ENCODE measurements around the gene LRRC8B. TPM values are rescaled to one million over a fixed set of nuclear protein-coding genes. Genes with fewer than 3 reads are reported as not detected.
"Not testable (repeated sequence)": the region's sequence is repeated elsewhere in the genome, so short reads cannot be mapped to it uniquely, and the experiment has no call there.

The LRRC8B gene
- total and polyA plus RNA-seq, 2 of the 13 experiments (the other 11 are each of a cell fraction or from before 2014, with no cell fraction given), result 4.9 to 7.6 TPM

DNA sequence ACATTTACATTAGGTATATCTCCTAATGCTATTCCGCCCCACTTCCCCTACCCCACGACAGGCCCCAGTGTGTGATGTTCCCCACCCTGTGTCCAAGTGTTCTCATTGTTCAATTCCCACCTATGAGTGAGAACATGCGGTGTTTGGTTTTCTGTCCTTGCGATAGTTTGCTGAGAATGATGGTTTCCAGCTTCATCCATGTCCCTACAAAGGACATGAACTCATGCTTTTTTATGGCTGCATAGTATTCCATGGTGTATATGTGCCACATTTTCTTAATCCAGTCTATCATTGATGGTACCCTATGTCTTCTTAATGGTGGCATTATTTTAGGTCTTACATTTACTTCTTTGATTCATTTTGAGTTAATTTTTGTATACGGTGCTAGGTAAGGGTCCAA, 14.6 kb upstream of the LRRC8B start:
- H3K36me3 ChIP-seq (replicated peaks in 1 of 2; ENCODE audit: control insufficient read depth in 1 of 2, insufficient read depth in 2 of 2, low read length in 2 of 2); BruUV-seq (replicated peaks); H3K27ac ChIP-seq (ENCODE audit: extremely low read length, insufficient read depth, low read length); H3K9ac ChIP-seq (ENCODE audit: insufficient read depth, low read depth, low read length); H3K4me1 ChIP-seq (ENCODE audit: insufficient read depth, low read length); H3K9me3 ChIP-seq (ENCODE audit: low read length); H2AFZ ChIP-seq (ENCODE audit: low read length); FAIRE-seq; CTCF ChIA-PET (ENCODE audit: low intra/inter-chr PET ratio, low total read pairs); intact Hi-C loops (cut with micrococcal nuclease; ENCODE audit: unreplicated experiment); POLR2A ChIA-PET; H3K4me2 ChIP-seq (ENCODE audit: low read depth, low read length); H4K20me1 ChIP-seq (ENCODE audit: insufficient read depth, low read length); H3K79me2 ChIP-seq (ENCODE audit: insufficient read depth, low read length); DNase-seq (ENCODE audit: low spot score); H3K4me3 ChIP-seq (replicated peaks in 1 of 3; ENCODE audit: insufficient read depth in 1 of 3, low read depth in 2 of 3, low read length in 3 of 3); ATAC-seq; H3K27me3 ChIP-seq (ENCODE audit: control insufficient read depth in 1 of 2, insufficient read depth in 2 of 2, low read length in 2 of 2): not testable (repeated sequence)
- WGBS (ENCODE audit: low lambda C conversion rate), result 61% methylated on average over 5 of the region's 5 CpGs
- in situ Hi-C loops (cut with HindIII; ENCODE audit: extremely low pct_ligation_motif_present, low pct_unique_long_range_greater_than_20kb), result loop anchor here (10.0 kb wide), 1 partner anchor 95 kb away; no protein-coding TSS in a partner anchor

- FAIRE-seq (no peak), DNase-seq (ENCODE audit: low spot score) (no peak), ATAC-seq (no peak)
- H3K27me3 ChIP-seq (ENCODE audit: control insufficient read depth in 1 of 2, insufficient read depth in 2 of 2, low read length in 2 of 2), result no peaks in the 10 kb centered on the region
- 0% methylated on average over 1 of the region's 1 CpG for WGBS (ENCODE audit: low lambda C conversion rate)
- H3K36me3 ChIP-seq (replicated peaks in 1 of 2; ENCODE audit: control insufficient read depth in 1 of 2, insufficient read depth in 2 of 2, low read length in 2 of 2), result no peaks in the 10 kb centered on the region
- intact Hi-C loops (cut with micrococcal nuclease; ENCODE audit: unreplicated experiment) (no loop called here), in situ Hi-C loops (cut with HindIII; ENCODE audit: extremely low pct_ligation_motif_present, low pct_unique_long_range_greater_than_20kb) (loop anchor here (10.0 kb wide), 1 partner anchor 92 kb away; no protein-coding TSS in a partner anchor)
- ChIA-PET POLR2A (no interaction called here), CTCF (ENCODE audit: low intra/inter-chr PET ratio, low total read pairs) (no interaction called here)
- H3K9me3 ChIP-seq (ENCODE audit: low read length), result no peaks in the 10 kb centered on the region
- BruUV-seq (replicated peaks), result no TSS peak
- H3K9ac ChIP-seq (ENCODE audit: insufficient read depth, low read depth, low read length), result no peak overlapping the region
- no peak overlapping the region for H3K4me2 ChIP-seq (ENCODE audit: low read depth, low read length)
- H2AFZ ChIP-seq (ENCODE audit: low read length), result no peak overlapping the region
- no peak overlapping the region for H3K4me3 ChIP-seq (replicated peaks in 1 of 3; ENCODE audit: insufficient read depth in 1 of 3, low read depth in 2 of 3, low read length in 3 of 3)
- H3K27ac ChIP-seq (ENCODE audit: extremely low read length, insufficient read depth, low read length), result no peak overlapping the region
- no peaks in the 10 kb centered on the region for H3K79me2 ChIP-seq (ENCODE audit: insufficient read depth, low read length)
- 0 out of 2 replicates have a peak, but pooled peaks cover 4% of the 10 kb centered on the region for H3K4me1 ChIP-seq (ENCODE audit: insufficient read depth, low read length)
- no peaks in the 10 kb centered on the region for H4K20me1 ChIP-seq (ENCODE audit: insufficient read depth, low read length)
- TF ChIP-seq ZIK1 (CRISPR knock-in tag; IDR thresholded peaks at IDR 0.05; ENCODE audit: borderline replicate concordance, low read depth) (no peak), SNRNP70 (IDR thresholded peaks at IDR 0.05; ENCODE audit: low read depth, low read length) (no peak), KDM4B (CRISPR knock-in tag; IDR thresholded peaks at IDR 0.05) (no peak), ATF7 (IDR thresholded peaks at IDR 0.05) (no peak), ATF7 (CRISPR knock-in tag; IDR thresholded peaks at IDR 0.05) (no peak), NFE2 (CRISPR knock-in tag; IDR thresholded peaks at IDR 0.05) (no peak), MAFF (IDR thresholded peaks at IDR 0.05; ENCODE audit: low read depth, low read length) (no peak), SOX5 (CRISPR knock-in tag; IDR thresholded peaks at IDR 0.05; ENCODE audit: borderline replicate concordance) (no peak), HNF4G (IDR thresholded peaks at IDR 0.05; ENCODE audit: borderline replicate concordance, low read depth, low read length) (no peak), HNF4G (CRISPR knock-in tag; IDR thresholded peaks at IDR 0.05; ENCODE audit: borderline replicate concordance, low read depth) (no peak)
- TF ChIP-seq, protein P1, sequence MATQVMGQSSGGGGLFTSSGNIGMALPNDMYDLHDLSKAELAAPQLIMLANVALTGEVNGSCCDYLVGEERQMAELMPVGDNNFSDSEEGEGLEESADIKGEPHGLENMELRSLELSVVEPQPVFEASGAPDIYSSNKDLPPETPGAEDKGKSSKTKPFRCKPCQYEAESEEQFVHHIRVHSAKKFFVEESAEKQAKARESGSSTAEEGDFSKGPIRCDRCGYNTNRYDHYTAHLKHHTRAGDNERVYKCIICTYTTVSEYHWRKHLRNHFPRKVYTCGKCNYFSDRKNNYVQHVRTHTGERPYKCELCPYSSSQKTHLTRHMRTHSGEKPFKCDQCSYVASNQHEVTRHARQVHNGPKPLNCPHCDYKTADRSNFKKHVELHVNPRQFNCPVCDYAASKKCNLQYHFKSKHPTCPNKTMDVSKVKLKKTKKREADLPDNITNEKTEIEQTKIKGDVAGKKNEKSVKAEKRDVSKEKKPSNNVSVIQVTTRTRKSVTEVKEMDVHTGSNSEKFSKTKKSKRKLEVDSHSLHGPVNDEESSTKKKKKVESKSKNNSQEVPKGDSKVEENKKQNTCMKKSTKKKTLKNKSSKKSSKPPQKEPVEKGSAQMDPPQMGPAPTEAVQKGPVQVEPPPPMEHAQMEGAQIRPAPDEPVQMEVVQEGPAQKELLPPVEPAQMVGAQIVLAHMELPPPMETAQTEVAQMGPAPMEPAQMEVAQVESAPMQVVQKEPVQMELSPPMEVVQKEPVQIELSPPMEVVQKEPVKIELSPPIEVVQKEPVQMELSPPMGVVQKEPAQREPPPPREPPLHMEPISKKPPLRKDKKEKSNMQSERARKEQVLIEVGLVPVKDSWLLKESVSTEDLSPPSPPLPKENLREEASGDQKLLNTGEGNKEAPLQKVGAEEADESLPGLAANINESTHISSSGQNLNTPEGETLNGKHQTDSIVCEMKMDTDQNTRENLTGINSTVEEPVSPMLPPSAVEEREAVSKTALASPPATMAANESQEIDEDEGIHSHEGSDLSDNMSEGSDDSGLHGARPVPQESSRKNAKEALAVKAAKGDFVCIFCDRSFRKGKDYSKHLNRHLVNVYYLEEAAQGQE (IDR thresholded peaks at IDR 0.05; ENCODE audit: borderline replicate concordance in 1 of 2, low read depth in 1 of 2, low read length in 2 of 2), result no peak
These were observed 11.5 kb upstream of the LRRC8B start for GRCh38 chr1:89512996-89513720.
